Small intestine (tissue), 7 donors: ENCODE results near the gene SLA2. TPM values are rescaled to one million over a fixed set of nuclear protein-coding genes. Genes with fewer than 3 reads are reported as not detected.

Experiments used
- DNase-seq, 2 donors: peaks; one replicate each; pipeline versions ENCODE4 v3.0.0 to v3.0.0-alpha.2; 2013
- FAIRE-seq: peaks from 2 replicates; lab custom pipeline; 2012; peaks lifted over from hg19 to GRCh38; lab: Jason Lieb, UNC
- H3K27ac ChIP-seq, 3 donors: one replicate each; pipeline ENCODE4 v1.5.1; 2013; ENCODE audit warnings: low read length in 2 of 3, mild to moderate bottlenecking in 2 of 3, control low read depth in 1 of 3, inconsistent platforms in 1 of 3, low read depth in 1 of 3, moderate library complexity in 1 of 3
- H3K27me3 ChIP-seq, 3 donors: one replicate each; pipeline ENCODE4 v1.6.1; 2013; ENCODE audit warnings: low read length in 3 of 3, inconsistent platforms in 1 of 3; ENCODE audit not compliant: control insufficient read depth in 3 of 3, insufficient read depth in 3 of 3
- H3K36me3 ChIP-seq, 3 donors: one replicate each; pipeline ENCODE4 v1.6.1; 2013; ENCODE audit warnings: low read length in 3 of 3, inconsistent platforms in 1 of 3, low read depth in 1 of 3, mild to moderate bottlenecking in 1 of 3, moderate library complexity in 1 of 3; ENCODE audit not compliant: control insufficient read depth in 3 of 3, insufficient read depth in 2 of 3
- H3K4me1 ChIP-seq, 3 donors: one replicate each; pipeline ENCODE4 v1.6.1; 2013; ENCODE audit warnings: low read length in 2 of 3, inconsistent platforms in 1 of 3, low read depth in 1 of 3, mild to moderate bottlenecking in 1 of 3, moderate library complexity in 1 of 3; ENCODE audit not compliant: control insufficient read depth in 3 of 3, insufficient read depth in 2 of 3
- H3K4me3 ChIP-seq, 3 donors: one replicate each; pipeline ENCODE4 v1.5.1; 2013; ENCODE audit warnings: low read length in 3 of 3, control low read depth in 1 of 3, inconsistent platforms in 1 of 3, low read depth in 1 of 3, mild to moderate bottlenecking in 1 of 3, moderate library complexity in 1 of 3
- H3K9me3 ChIP-seq, 2 donors: one replicate each; pipeline ENCODE4 v1.6.1; 2013; ENCODE audit warnings: low read depth in 1 of 2, low read length in 1 of 2; ENCODE audit not compliant: control insufficient read depth in 2 of 2, insufficient read depth in 1 of 2
- WGBS, 3 donors: extraction: QIAGEN DNeasy Blood & Tissue Kit; methylation state at CpG; one replicate each; pipeline ENCODE4 v1.1.7; 2013; 5-methylcytosine and 5-hydroxymethylcytosine counted together
- polyA plus RNA-seq, 4 donors: library from polyadenylated mRNA; stranded (reverse) in 3 of 4; unstranded in 1 of 4; fragments of 200-250 nt in 3 of 4; fragments of 120-200 nt in 1 of 4; gene quantifications; one replicate each; pipeline versions ENCODE4 v1.2.1 to v1.2.3, GENCODE V29; 2013
- donor health status: healthy with polysubstance abuse.
- donor health status: control.
- donor health status: control.
- donor health status: Bipolar disorder and iron deficiency.
- donor health status: healthy.

The SLA2 gene
- polyA plus RNA-seq, 4 donors: 0.49 to 3.8 (median 1.4) TPM

- no peak for FAIRE-seq
- Histone ChIP-seq H3K36me3 (peaks cover 4 to 79% (median 12%) of the 10 kb centered on the region in 3 donors), H3K27me3 (no peaks in the 10 kb centered on the region), H3K9me3 (no peaks in the 10 kb centered on the region), H3K4me1 (peaks cover 0 to 30% (median 0%) of the 10 kb centered on the region in 3 donors), H3K4me3 (no peak overlapping the region), H3K27ac (peak overlapping the region in 1 of 3 donors; percentile 92)
- 50 to 85% (median 78%) methylated on average over 2 of the region's 2 CpGs for WGBS, 3 donors
- DNase-seq: peak in 1 of 2 donors; percentile 78
Measured at GRCh38 chr20:36584018-36584481, 61.9 kb downstream of the SLA2 start.

GRCh38 chr20:36582821-36583220 is 63.2 kb downstream of the SLA2 start:
- no peak overlapping the region for H3K27ac ChIP-seq
- FAIRE-seq: no peak
- WGBS, 3 donors: 91 to 98% (median 94%) methylated on average over 4 of the region's 4 CpGs

GRCh38 chr20:36582322-36582721 is 63.7 kb downstream of the SLA2 start:
- H3K4me3 ChIP-seq: no peak overlapping the region
- peaks cover 0 to 45% (median 0%) of the 10 kb centered on the region in 3 donors for H3K4me1 ChIP-seq
- FAIRE-seq (no peak), DNase-seq (no peak)
- no peak overlapping the region for H3K27ac ChIP-seq
- peaks cover 4 to 77% (median 10%) of the 10 kb centered on the region in 3 donors for H3K36me3 ChIP-seq
- no peaks in the 10 kb centered on the region for H3K27me3 ChIP-seq
- no peaks in the 10 kb centered on the region for H3K9me3 ChIP-seq
- 67 to 88% (median 75%) methylated on average over 4 of the region's 4 CpGs for WGBS, 3 donors

More at GRCh38 chr20:36582821-36583220, 63.2 kb downstream of the SLA2 start:
- Histone ChIP-seq H3K4me1 (peaks cover 0 to 42% (median 0%) of the 10 kb centered on the region in 3 donors), H3K36me3 (peaks cover 4 to 80% (median 10%) of the 10 kb centered on the region in 3 donors), H3K9me3 (no peaks in the 10 kb centered on the region), H3K27me3 (no peaks in the 10 kb centered on the region), H3K4me3 (no peak overlapping the region)
- DNase-seq: no peak

GRCh38 chr20:36579996-36580545 is 65.9 kb downstream of the SLA2 start:
- Histone ChIP-seq H3K4me3 (no peak overlapping the region), H3K36me3 (peaks cover 4 to 64% (median 10%) of the 10 kb centered on the region in 3 donors), H3K27ac (peak overlapping the region in 1 of 3 donors; percentile 95), H3K9me3 (no peaks in the 10 kb centered on the region), H3K4me1 (peaks cover 0 to 59% (median 4%) of the 10 kb centered on the region in 3 donors), H3K27me3 (no peaks in the 10 kb centered on the region)
- DNase-seq (peak in 1 of 2 donors; percentile 90), FAIRE-seq (no peak)
- 82 to 90% (median 89%) methylated on average over 2 of the region's 2 CpGs for WGBS, 3 donors

- Histone ChIP-seq H3K4me1 (peaks cover 0 to 53% (median 5%) of the 10 kb centered on the region in 3 donors), H3K9me3 (no peaks in the 10 kb centered on the region), H3K27ac (peak overlapping the region in 1 of 3 donors; percentile 95), H3K27me3 (no peaks in the 10 kb centered on the region), H3K4me3 (no peak overlapping the region), H3K36me3 (peaks cover 4 to 56% (median 10%) of the 10 kb centered on the region in 3 donors)
- 89 to 92% (median 91%) methylated on average over 15 of the region's 15 CpGs for WGBS, 3 donors
- no peak for FAIRE-seq
- peak in 1 of 2 donors; percentile 50 for DNase-seq
Measured at GRCh38 chr20:36578356-36579041, 67.5 kb downstream of the SLA2 start.

- FAIRE-seq (no peak), DNase-seq (peak in 1 of 2 donors; percentile 51)
- H3K4me1 ChIP-seq: peaks cover 0 to 64% (median 5%) of the 10 kb centered on the region in 3 donors
- H3K27ac ChIP-seq: peak overlapping the region in 1 of 3 donors; percentile 99
- peaks cover 4 to 34% (median 10%) of the 10 kb centered on the region in 3 donors for H3K36me3 ChIP-seq
- no peak overlapping the region for H3K4me3 ChIP-seq
- no peaks in the 10 kb centered on the region for H3K9me3 ChIP-seq
- WGBS, 3 donors: 17 to 32% (median 31%) methylated on average over 1 of the region's 1 CpG
- no peaks in the 10 kb centered on the region for H3K27me3 ChIP-seq
Measured at GRCh38 chr20:36576081-36576445, 69.9 kb downstream of the SLA2 start.

GRCh38 chr20:36574366-36575135 is 71.4 kb downstream of the SLA2 start:
- DNase-seq: peak; percentile 49 to 84
- FAIRE-seq: no peak
- no peaks in the 10 kb centered on the region for H3K9me3 ChIP-seq
- peak overlapping the region; percentile 82 to 97 (median 82) for H3K4me3 ChIP-seq
- WGBS, 3 donors: 0 to 1% (median 1%) methylated on average over 40 to 65 of the region's 69 CpGs
- peak overlapping the region; percentile 17 to 99 (median 91) for H3K27ac ChIP-seq
- no peaks in the 10 kb centered on the region for H3K27me3 ChIP-seq
- peaks cover 0 to 52% (median 5%) of the 10 kb centered on the region in 3 donors for H3K4me1 ChIP-seq
- H3K36me3 ChIP-seq: peaks cover 2 to 23% (median 3%) of the 10 kb centered on the region in 3 donors
